Ovary (tissue), 9 donors: Measurements from ENCODE around the gene NPHP3. TPM values are rescaled to one million over a fixed set of nuclear protein-coding genes. Genes with fewer than 3 reads are reported as not detected.

Experiments used
- DNase-seq, 5 donors: peaks; one replicate each; pipeline ENCODE4 v3.0.0-alpha.2; 2019 to 2020
- H3K27ac ChIP-seq, 2 donors: fragments of 200-600 bp; one replicate each; pipeline versions ENCODE4 v1.5.1 to v1.8.0; 2019 to 2022
- H3K27me3 ChIP-seq: fragments of 200-600 bp; one replicate; pipeline ENCODE4 v1.8.0; 2022
- H3K36me3 ChIP-seq: fragments of 200-600 bp; sonication (generic); one replicate; pipeline ENCODE4 v1.5.1; 2019
- H3K4me1 ChIP-seq: one replicate; pipeline ENCODE4 v1.8.1; 2013; ENCODE audit warnings: mild to moderate bottlenecking, moderate library complexity; ENCODE audit not compliant: insufficient read depth
- H3K4me3 ChIP-seq: fragments of 200-600 bp; sonication (generic); one replicate; pipeline ENCODE4 v1.5.1; 2017
- H3K9me3 ChIP-seq, 2 donors: fragments of 200-600 bp in 1 of 2; sonication (generic) in 1 of 2; one replicate each; pipeline versions ENCODE4 v1.5.1 to v1.8.1; 2013 to 2019; ENCODE audit warnings: mild to moderate bottlenecking in 1 of 2, moderate library complexity in 1 of 2
- CTCF ChIP-seq, 3 donors: fragments of 450-650 bp in 2 of 3; fragments of 200-600 bp in 1 of 3; IDR thresholded peaks; one replicate each; pipeline versions ENCODE4 v1.5.1 to v1.8.0; 2016 to 2022; ENCODE audit warnings: antibody characterized with exemption in 3 of 3, mild to moderate bottlenecking in 1 of 3
- EP300 ChIP-seq: sonication (generic); formaldehyde crosslinking; IDR thresholded peaks from one replicate; pipeline ENCODE4 v1.6.1; 2017; ENCODE audit warnings: antibody characterized with exemption
- POLR2A ChIP-seq: fragments of 450-650 bp; IDR thresholded peaks from one replicate; pipeline ENCODE4 v1.6.1; 2017; ENCODE audit warnings: antibody characterized with exemption, mild to moderate bottlenecking, moderate library complexity
- WGBS, 3 donors: extraction: QIAGEN DNeasy Blood & Tissue Kit in 1 of 3; methylation state at CpG; one replicate each; pipeline versions ENCODE4 v1.1.5 to v1.1.7; 2013 to 2017; 5-methylcytosine and 5-hydroxymethylcytosine counted together
- intact Hi-C, 4 donors: fragments of 100-400 bp; cut with DNase I; formaldehyde crosslinking; loops; one replicate each; pipeline versions ENCODE4 v1.11.0 to v1.15.1; 2022 to 2023
- polyA plus RNA-seq, 2 donors: library from polyadenylated mRNA; stranded (reverse); fragments of 200-250 nt in 1 of 2; fragments of 350-450 nt in 1 of 2; fragmentation: Illumina TruSeq in 1 of 2; extraction: RNeasy Lipid Tissue Mini Kit (QIAGEN cat#74804) in 1 of 2; gene quantifications; one replicate each; pipeline ENCODE4 v1.2.3, GENCODE V29; 2013 to 2014
- total RNA-seq, 7 donors: library from RNA; depleted of rRNA in 2 of 7; stranded (reverse); fragments of >200 nt in 2 of 7; fragmentation: NEBNext Ultra II Directional in 3 of 7; extraction: Animal tissue kit (Norgen Biotek cat#: 25700) in 3 of 7; gene quantifications; one replicate each; pipeline versions ENCODE4 v1.1.0 to v1.2.4, GENCODE V29; 2016 to 2023
- donor health status: DM: no; HTN: no; CAD: no; lungs with moderate emphysema.
- donor health status: DM: no; HTN: no; CAD: no.
- donor health status: Bipolar disorder and iron deficiency.
- donor health status: DM: yes; HTN: yes; CAD: no.
- donor health status: DM: no; HTN: no; CAD: no.
- donor health status: DM: yes; HTN: yes; CAD: no.

The NPHP3 gene
- total and polyA plus RNA-seq, 9 donors = 25.8 to 66.9 (median 36.8) TPM

- 10 to 16% (median 15%) methylated on average over 2 of the region's 2 CpGs for WGBS, 3 donors
- H3K27ac ChIP-seq = no peak overlapping the region
- no peak for TF ChIP-seq POLR2A
- no peak for TF ChIP-seq EP300
- TF ChIP-seq CTCF (IDR thresholded peaks at IDR 0.05) = peak; percentile 58 to 69 (median 58)
- H3K4me3 ChIP-seq = no peak overlapping the region
- no peaks in the 10 kb centered on the region for H3K27me3 ChIP-seq
- intact Hi-C loops = loop anchor here in 3 of 4 donors (5.0 to 10.0 kb wide), 3 partner anchors 308 to 696 kb away; partner anchors contain the start of gene TMEM108 (in 1 of the 3)
- DNase-seq = no peak
- no peaks in the 10 kb centered on the region for H3K9me3 ChIP-seq
- no peaks in the 10 kb centered on the region for H3K4me1 ChIP-seq
- H3K36me3 ChIP-seq = no peaks in the 10 kb centered on the region
Measured at GRCh38 chr3:132726341-132726823, 4.2 kb upstream of the NPHP3 start.

- 8% methylated on average over 19 of the region's 19 CpGs for WGBS, 3 donors
- TF ChIP-seq CTCF (IDR thresholded peaks at IDR 0.05) (no peak), EP300 (no peak)
- intact Hi-C loops = loop anchor here in 1 of 4 donors (10.0 kb wide), 1 partner anchor 312 kb away; the partner anchor contains the start of gene TMEM108
- Histone ChIP-seq H3K27ac (peak overlapping the region; percentile 41 to 54), H3K36me3 (no peaks in the 10 kb centered on the region), H3K4me3 (peak overlapping the region; percentile 63), H3K4me1 (peaks cover 2% of the 10 kb centered on the region), H3K27me3 (no peaks in the 10 kb centered on the region), H3K9me3 (no peaks in the 10 kb centered on the region)
- DNase-seq = no peak
Measured at GRCh38 chr3:132723024-132723950, 1.1 kb upstream of the NPHP3 start.

- H3K27me3 ChIP-seq = no peaks in the 10 kb centered on the region
- intact Hi-C loops = loop anchor here in 1 of 4 donors (10.0 kb wide), 1 partner anchor 313 kb away; the partner anchor contains the start of gene TMEM108
- no peaks in the 10 kb centered on the region for H3K9me3 ChIP-seq
- peaks cover 2% of the 10 kb centered on the region for H3K4me1 ChIP-seq
- 1 to 3% (median 1%) methylated on average over 37 to 47 of the region's 47 CpGs for WGBS, 3 donors
- H3K27ac ChIP-seq = peak overlapping the region; percentile 65 to 96
- H3K4me3 ChIP-seq = peak overlapping the region; percentile 86
- peak in 3 of 5 donors; percentile 34 to 68 (median 57) for DNase-seq
- no peak for TF ChIP-seq POLR2A
- TF ChIP-seq EP300 = no peak
- peak in 2 of 3 donors; percentile 52 to 61 for TF ChIP-seq CTCF (IDR thresholded peaks at IDR 0.05)
- H3K36me3 ChIP-seq = no peaks in the 10 kb centered on the region
Measured at GRCh38 chr3:132721479-132722164, 587 bp downstream of the NPHP3 start.

- intact Hi-C loops = loop anchor here in 1 of 4 donors (10.0 kb wide), 1 partner anchor 315 kb away; the partner anchor contains the start of gene TMEM108
Measured at GRCh38 chr3:132720228-132720627, 2.0 kb downstream of the NPHP3 start.

More at GRCh38 chr3:132720228-132720627, 2.0 kb downstream of the NPHP3 start:
- H3K4me1 ChIP-seq = peaks cover 2% of the 10 kb centered on the region
- H3K27me3 ChIP-seq = no peaks in the 10 kb centered on the region
- WGBS, 3 donors = 57 to 58% (median 57%) methylated on average over 6 of the region's 6 CpGs
- peak overlapping the region; percentile 13 for H3K4me3 ChIP-seq
- H3K27ac ChIP-seq = no peak overlapping the region
- no peaks in the 10 kb centered on the region for H3K36me3 ChIP-seq
- TF ChIP-seq CTCF (IDR thresholded peaks at IDR 0.05) (no peak), POLR2A (no peak), EP300 (no peak)
- DNase-seq = no peak
- H3K9me3 ChIP-seq = no peaks in the 10 kb centered on the region
